Measurements from ENCODE around the gene MACROD1. TPM values are rescaled to one million over a fixed set of nuclear protein-coding genes. Genes with fewer than 3 reads are reported as not detected.
A peak's percentile ranks its signal among the peaks of the same experiment; 100 is the strongest.

Gene MACROD1
- total RNA-seq, 1 donor from 2014 or later = 39.4 TPM

GRCh38 chr11:64146036-64146955 is 19.6 kb downstream of the MACROD1 start:
- Mint-ChIP-seq H3K4me1 (peaks cover 22% of the 10 kb centered on the region), H3K27me3 (ENCODE audit: low read depth) (no peaks in the 10 kb centered on the region), H3K27ac (no peak overlapping the region), H3K4me3 (no peak overlapping the region), H3K9me3 (no peaks in the 10 kb centered on the region), H3K36me3 (no peaks in the 10 kb centered on the region)
- DNase-seq (ENCODE audit: low spot score in 2 of 2, unreplicated experiment in 2 of 2) = no peak
- peak; percentile 62 for TF ChIP-seq CTCF (IDR thresholded peaks at IDR 0.05; ENCODE audit: unreplicated experiment)

GRCh38 chr11:64144587-64145472 is 21.1 kb downstream of the MACROD1 start:
- no peaks in the 10 kb centered on the region for H3K9me3 Mint-ChIP-seq
- H3K27ac Mint-ChIP-seq = no peak overlapping the region
- H3K4me3 Mint-ChIP-seq = no peak overlapping the region
- no peak for TF ChIP-seq CTCF (IDR thresholded peaks at IDR 0.05; ENCODE audit: unreplicated experiment)
- DNase-seq (ENCODE audit: low spot score in 2 of 2, unreplicated experiment in 2 of 2) = no peak
- H3K4me1 Mint-ChIP-seq = peaks cover 22% of the 10 kb centered on the region
- no peaks in the 10 kb centered on the region for H3K27me3 Mint-ChIP-seq (ENCODE audit: low read depth)
- no peaks in the 10 kb centered on the region for H3K36me3 Mint-ChIP-seq

- H3K27me3 Mint-ChIP-seq (ENCODE audit: low read depth) = no peaks in the 10 kb centered on the region
- TF ChIP-seq CTCF (IDR thresholded peaks at IDR 0.05; ENCODE audit: unreplicated experiment) = no peak
- H3K9me3 Mint-ChIP-seq = no peaks in the 10 kb centered on the region
- H3K4me3 Mint-ChIP-seq = no peak overlapping the region
- H3K36me3 Mint-ChIP-seq = peaks cover 2% of the 10 kb centered on the region
- peaks cover 13% of the 10 kb centered on the region for H3K4me1 Mint-ChIP-seq
- no peak overlapping the region for H3K27ac Mint-ChIP-seq
- DNase-seq (ENCODE audit: low spot score in 2 of 2, unreplicated experiment in 2 of 2) = no peak
These were observed 24.7 kb downstream of the MACROD1 start for GRCh38 chr11:64141081-64141783.

- H3K36me3 Mint-ChIP-seq = peaks cover 2% of the 10 kb centered on the region
- no peak overlapping the region for H3K27ac Mint-ChIP-seq
- DNase-seq (ENCODE audit: low spot score in 2 of 2, unreplicated experiment in 2 of 2) = no peak
- no peak for TF ChIP-seq CTCF (IDR thresholded peaks at IDR 0.05; ENCODE audit: unreplicated experiment)
- no peak overlapping the region for H3K4me3 Mint-ChIP-seq
- H3K9me3 Mint-ChIP-seq = no peaks in the 10 kb centered on the region
- H3K27me3 Mint-ChIP-seq (ENCODE audit: low read depth) = no peaks in the 10 kb centered on the region
- peaks cover 7% of the 10 kb centered on the region for H3K4me1 Mint-ChIP-seq
These were observed 25.8 kb downstream of the MACROD1 start for GRCh38 chr11:64140082-64140481.

GRCh38 chr11:64139049-64139448 is 26.9 kb downstream of the MACROD1 start:
- no peaks in the 10 kb centered on the region for H3K9me3 Mint-ChIP-seq
- DNase-seq (ENCODE audit: low spot score in 2 of 2, unreplicated experiment in 2 of 2) = no peak
- H3K4me3 Mint-ChIP-seq = no peak overlapping the region
- H3K4me1 Mint-ChIP-seq = peaks cover 3% of the 10 kb centered on the region
- H3K36me3 Mint-ChIP-seq = peaks cover 2% of the 10 kb centered on the region
- no peak for TF ChIP-seq CTCF (IDR thresholded peaks at IDR 0.05; ENCODE audit: unreplicated experiment)
- no peak overlapping the region for H3K27ac Mint-ChIP-seq
- no peaks in the 10 kb centered on the region for H3K27me3 Mint-ChIP-seq (ENCODE audit: low read depth)

All from mesothelial cell of epicardium (in vitro differentiated cells).